Measurements from ENCODE around the gene CCL5.
A peak's percentile ranks its signal among the peaks of the same experiment; 100 is the strongest.

The CCL5 gene

GRCh38 chr17:35879773-35880654 lies at the start of gene CCL5:
Gene CCL5, minus strand, starts transcription at chr17:35880360.
- H3K27ac ChIP-seq, result no peak within 1 kb of the TSS
- TF ChIP-seq, protein P1, sequence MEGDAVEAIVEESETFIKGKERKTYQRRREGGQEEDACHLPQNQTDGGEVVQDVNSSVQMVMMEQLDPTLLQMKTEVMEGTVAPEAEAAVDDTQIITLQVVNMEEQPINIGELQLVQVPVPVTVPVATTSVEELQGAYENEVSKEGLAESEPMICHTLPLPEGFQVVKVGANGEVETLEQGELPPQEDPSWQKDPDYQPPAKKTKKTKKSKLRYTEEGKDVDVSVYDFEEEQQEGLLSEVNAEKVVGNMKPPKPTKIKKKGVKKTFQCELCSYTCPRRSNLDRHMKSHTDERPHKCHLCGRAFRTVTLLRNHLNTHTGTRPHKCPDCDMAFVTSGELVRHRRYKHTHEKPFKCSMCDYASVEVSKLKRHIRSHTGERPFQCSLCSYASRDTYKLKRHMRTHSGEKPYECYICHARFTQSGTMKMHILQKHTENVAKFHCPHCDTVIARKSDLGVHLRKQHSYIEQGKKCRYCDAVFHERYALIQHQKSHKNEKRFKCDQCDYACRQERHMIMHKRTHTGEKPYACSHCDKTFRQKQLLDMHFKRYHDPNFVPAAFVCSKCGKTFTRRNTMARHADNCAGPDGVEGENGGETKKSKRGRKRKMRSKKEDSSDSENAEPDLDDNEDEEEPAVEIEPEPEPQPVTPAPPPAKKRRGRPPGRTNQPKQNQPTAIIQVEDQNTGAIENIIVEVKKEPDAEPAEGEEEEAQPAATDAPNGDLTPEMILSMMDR (conservative IDR thresholded peaks at IDR 0.05), result no peak

GRCh38 chr17:35927714-35928113 lies 47.6 kb upstream of the CCL5 start:
- H3K27ac ChIP-seq, result no peak overlapping the region
- TF ChIP-seq, protein P1 (conservative IDR thresholded peaks at IDR 0.05), result no peak

GRCh38 chr17:35923609-35924114 lies 43.5 kb upstream of the CCL5 start:
- no peak overlapping the region; the same call in 1 of the 2 replicates for H3K27ac ChIP-seq
- TF ChIP-seq, protein P1 (conservative IDR thresholded peaks at IDR 0.05), result no peak

DNA sequence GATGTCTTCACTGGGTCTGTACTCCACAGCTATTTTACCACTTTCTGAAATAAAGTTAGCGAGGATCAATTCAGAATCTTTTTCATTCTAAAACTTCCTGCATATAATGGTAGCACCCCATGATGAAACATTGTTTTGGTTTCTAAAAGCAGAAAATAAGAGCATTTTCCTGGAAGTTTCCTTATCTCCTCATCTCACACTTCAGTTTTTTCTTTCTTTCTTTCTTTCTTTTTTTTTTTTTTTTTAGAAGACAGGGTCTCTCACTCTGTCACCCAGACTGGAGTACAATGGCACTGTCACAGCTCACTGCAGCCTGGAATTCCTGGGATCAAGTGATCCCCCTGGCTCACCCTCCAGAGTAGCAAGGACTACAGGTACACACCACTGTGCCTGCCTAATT lies 40.1 kb upstream of the CCL5 start:
- H3K27ac ChIP-seq, result peak overlapping the region; percentile 88
- TF ChIP-seq, protein P1 (conservative IDR thresholded peaks at IDR 0.05), result no peak

GRCh38 chr17:35918665-35919064 lies 38.5 kb upstream of the CCL5 start:
- H3K27ac ChIP-seq, result no peak overlapping the region
- TF ChIP-seq, protein P1 (conservative IDR thresholded peaks at IDR 0.05), result no peak

DNA sequence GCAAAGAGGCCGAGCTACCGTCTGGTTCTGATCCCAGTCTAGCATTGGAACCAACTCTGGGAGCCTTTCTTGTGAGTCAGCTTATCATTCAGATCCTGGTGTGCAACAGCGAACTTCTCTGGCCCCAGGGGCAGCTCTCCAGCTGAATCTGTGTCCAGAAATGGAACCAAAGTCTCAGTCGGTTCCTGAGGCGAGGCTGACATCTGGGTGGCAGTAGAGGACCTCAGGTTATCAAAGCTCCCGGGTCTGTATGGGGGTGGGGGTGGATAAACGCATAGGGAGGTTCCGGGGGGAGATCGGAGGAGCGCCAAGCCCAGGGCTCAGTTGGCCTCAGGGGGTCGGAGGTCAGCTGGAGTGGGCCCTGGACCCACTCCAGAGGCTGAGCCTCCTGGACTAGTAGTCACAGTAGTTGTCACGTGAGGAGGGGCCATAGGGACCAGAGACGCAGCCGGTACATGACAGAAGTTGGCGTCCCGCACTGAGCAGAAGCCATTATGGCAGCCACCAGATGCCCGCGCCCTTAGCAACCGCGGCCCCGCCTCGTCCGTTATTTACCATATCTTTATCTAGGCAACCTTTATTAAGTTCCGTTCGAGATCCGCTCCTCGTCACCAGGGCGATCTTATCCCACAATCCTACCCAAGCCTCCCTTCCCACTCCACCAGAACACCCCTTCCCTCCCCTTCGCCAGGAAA lies 37.5 kb upstream of the CCL5 start:
- TF ChIP-seq, protein P1 (conservative IDR thresholded peaks at IDR 0.05), result no peak
- no peak overlapping the region for H3K27ac ChIP-seq
